Endothelial cell of umbilical vein (primary cell): ENCODE data around the gene KIF26B. TPM values are rescaled to one million over a fixed set of nuclear protein-coding genes. Genes with fewer than 3 reads are reported as not detected.

Experiments used
- BruUV-seq: library from RNA; stranded (reverse); fragments of 400-500 nt; replicated peaks from 2 replicates; lab custom pipeline; 2021; lab: Mats Ljungman, UMichigan
- CTCF ChIA-PET: fragments of 300-600, 350-600 bp; sonication (Branson Sonifier 250); formaldehyde crosslinking; loops from one replicate; lab custom pipeline; 2021; ENCODE audit warnings: antibody characterized with exemption, inconsistent platforms; lab: Charles Lee
- POLR2A ChIA-PET: fragments of 300-600, 350-600 bp; sonication (Branson Sonifier 250); formaldehyde crosslinking; loops from one replicate; lab custom pipeline; 2021; ENCODE audit warnings: antibody characterized with exemption, inconsistent platforms; lab: Charles Lee
- DNase-seq: peaks from one replicate; pipeline ENCODE4 v3.0.0-alpha.2; 2011; ENCODE audit warnings: low read depth, low spot score
- FAIRE-seq: peaks from 2 replicates; lab custom pipeline; 2011; peaks lifted over from hg19 to GRCh38; lab: Jason Lieb, UNC
- H2AFZ ChIP-seq: 2 replicates; pipeline ENCODE4 v1.6.0; 2012; ENCODE audit warnings: low read depth, low read length, control low read depth, inconsistent platforms
- H3K27ac ChIP-seq: 2 replicates; pipeline ENCODE4 v1.5.1; 2011; ENCODE audit warnings: low read depth, mild to moderate bottlenecking, control low read depth, low read length, moderate library complexity; ENCODE audit not compliant: insufficient read depth
- H3K27me3 ChIP-seq, 2 experiments: 2 replicates each; pipeline versions ENCODE4 v1.6.0 to v1.6.1; 2011; ENCODE audit warnings: low read length in 2 of 2, mixed read lengths in 1 of 2; ENCODE audit not compliant: control insufficient read depth in 2 of 2, insufficient read depth in 2 of 2
- H3K36me3 ChIP-seq, 2 experiments: 2 replicates in 1 of 2; 3 replicates in 1 of 2; pipeline ENCODE4 v1.5.1; 2011; ENCODE audit warnings: low read length in 2 of 2, mild to moderate bottlenecking in 1 of 2, moderate library complexity in 1 of 2; ENCODE audit not compliant: control insufficient read depth in 2 of 2, insufficient read depth in 2 of 2; ENCODE audit errors: extremely low read depth in 1 of 2
- H3K4me1 ChIP-seq: 3 replicates; pipeline ENCODE4 v1.5.1; 2011; ENCODE audit warnings: mild to moderate bottlenecking, low read length; ENCODE audit not compliant: control insufficient read depth, insufficient read depth; ENCODE audit errors: extremely low read depth
- H3K4me2 ChIP-seq: 2 replicates; pipeline ENCODE4 v1.6.1; 2011; ENCODE audit warnings: low read length, control low read depth, mixed read lengths; ENCODE audit not compliant: insufficient read depth
- H3K4me3 ChIP-seq, 3 experiments: fragments of 200-600 bp in 1 of 3; sonication (generic), shearing (Covaris generic) in 1 of 3; replicated peaks in 1 of 3; 2 replicates each; pipeline ENCODE4 v1.5.1; 2011 to 2016; ENCODE audit warnings: control low read depth in 3 of 3, low read length in 3 of 3, mild to moderate bottlenecking in 2 of 3, inconsistent platforms in 1 of 3, low read depth in 1 of 3, moderate library complexity in 1 of 3; ENCODE audit not compliant: insufficient read depth in 1 of 3
- H3K79me2 ChIP-seq: 2 replicates; pipeline ENCODE4 v1.6.0; 2012; ENCODE audit warnings: low read length, inconsistent platforms; ENCODE audit not compliant: control insufficient read depth, insufficient read depth
- H3K9ac ChIP-seq: replicated peaks from 2 replicates; pipeline ENCODE3; 2011; ENCODE audit warnings: low read length, control low read depth; ENCODE audit not compliant: insufficient read depth; ENCODE audit errors: extremely low read depth
- H3K9me1 ChIP-seq: replicated peaks from 3 replicates; pipeline ENCODE4 v1.6.0; 2011; ENCODE audit warnings: mild to moderate bottlenecking, low read length; ENCODE audit not compliant: control insufficient read depth, insufficient read depth; ENCODE audit errors: extremely low read depth
- H3K9me3 ChIP-seq: replicated peaks from 2 replicates; pipeline ENCODE4 v1.5.1; 2012; ENCODE audit warnings: low read length, inconsistent platforms; ENCODE audit not compliant: control insufficient read depth, insufficient read depth
- H4K20me1 ChIP-seq: replicated peaks from 2 replicates; pipeline ENCODE3; 2011; ENCODE audit warnings: mild to moderate bottlenecking, low read length; ENCODE audit not compliant: control insufficient read depth, insufficient read depth; ENCODE audit errors: extremely low read depth
- CTCF ChIP-seq, 2 donors: IDR thresholded peaks; 1 replicate in 1 of 2; 2 replicates in 1 of 2; pipeline ENCODE4 v1.5.1; 2011; ENCODE audit warnings: low read length in 2 of 2, mild to moderate bottlenecking in 2 of 2, moderate library complexity in 2 of 2, control low read depth in 1 of 2, inconsistent platforms in 1 of 2, low read depth in 1 of 2; ENCODE audit not compliant: insufficient read depth in 1 of 2; ENCODE audit errors: extremely low read depth in 1 of 2
- EZH2 ChIP-seq: IDR thresholded peaks from 2 replicates; pipeline ENCODE4 v1.6.1; 2012; ENCODE audit warnings: borderline replicate concordance, low read depth, mild to moderate bottlenecking, moderate library complexity, low read length, inconsistent platforms; ENCODE audit not compliant: severe bottlenecking
- FOS ChIP-seq: IDR thresholded peaks from 2 replicates; pipeline ENCODE4 v1.6.1; 2011; ENCODE audit warnings: mild to moderate bottlenecking, low read length, moderate library complexity, borderline replicate concordance; ENCODE audit not compliant: insufficient read depth
- GATA2 ChIP-seq: IDR thresholded peaks from 2 replicates; pipeline ENCODE4 v1.7.0; 2011; ENCODE audit warnings: low read depth, mild to moderate bottlenecking, moderate library complexity, mixed read lengths, low read length; ENCODE audit not compliant: insufficient read length, insufficient read depth
- JUN ChIP-seq: IDR thresholded peaks from 2 replicates; pipeline ENCODE4 v1.6.1; 2011; ENCODE audit warnings: borderline replicate concordance, low read depth; ENCODE audit not compliant: insufficient read length, insufficient read depth
- MYC ChIP-seq: IDR thresholded peaks from one replicate; pipeline ENCODE4 v1.6.1; 2011; ENCODE audit warnings: mild to moderate bottlenecking, low read depth, low read length
- POLR2A ChIP-seq: IDR thresholded peaks from 2 replicates; pipeline ENCODE4 v1.6.1; 2012; ENCODE audit warnings: low read depth, mild to moderate bottlenecking, control low read depth, low read length
- POLR2AphosphoS5 ChIP-seq: IDR thresholded peaks from 2 replicates; pipeline ENCODE4 v1.6.1; 2012; ENCODE audit warnings: low read depth, mild to moderate bottlenecking, control low read depth, low read length, moderate library complexity; ENCODE audit not compliant: insufficient read depth
- dilution Hi-C: fragments of 300-500 bp; cut with MboI; formaldehyde crosslinking; loops from one replicate; pipeline ENCODE4 v1.15.0; 2019; ENCODE audit warnings: low sequenced_read_pairs; ENCODE audit not compliant: extremely low pct_ligation_motif_present
- intact Hi-C: fragments of 100-400 bp; cut with micrococcal nuclease; formaldehyde crosslinking; loops from one replicate; pipeline ENCODE4 v1.10.0; 2022
- polyA plus RNA-seq, 4 experiments: library from polyadenylated mRNA; depleted of rRNA in 3 of 4; stranded (reverse) in 3 of 4; unstranded in 1 of 4; fragments of >200 nt; gene quantifications; 2 replicates each; pipeline versions ENCODE4 v1.2.1 to v1.2.3, GENCODE V29; 2011 to 2012; ENCODE audit warnings: missing spikeins in 1 of 4
- total RNA-seq: library from RNA; stranded (reverse); gene quantifications from 2 replicates; pipeline ENCODE4 v1.2.3, GENCODE V29; 2021
- TF ChIP-seq, protein P1 (sequence below): IDR thresholded peaks from 2 replicates; pipeline ENCODE4 v1.6.1; 2011; ENCODE audit not compliant: insufficient read depth, insufficient read length

The KIF26B gene
- total and polyA plus RNA-seq, 2 donors (not counting 3 experiments of a cell fraction or from before 2014, with no cell fraction given) = 0.04 to 0.49 TPM

- Histone ChIP-seq H3K4me3 (no peak overlapping the region), H3K9me1 (no peaks in the 10 kb centered on the region), H3K4me1 (no peaks in the 10 kb centered on the region), H3K27me3 (no peaks in the 10 kb centered on the region), H3K9me3 (no peaks in the 10 kb centered on the region), H3K27ac (no peak overlapping the region), H2AFZ (no peak overlapping the region), H4K20me1 (no peaks in the 10 kb centered on the region), H3K36me3 (no peaks in the 10 kb centered on the region), H3K9ac (no peak overlapping the region), H3K79me2 (no peaks in the 10 kb centered on the region), H3K4me2 (no peak overlapping the region)
- FAIRE-seq = no peak
- CTCF ChIA-PET = no interaction called here
- no TSS peak for BruUV-seq
- dilution Hi-C loops = no loop called here
- POLR2A ChIA-PET = no interaction called here
- no peak for DNase-seq
- TF ChIP-seq FOS (no peak), POLR2A (no peak), GATA2 (no peak), CTCF (IDR thresholded peaks at IDR 0.05; ENCODE audit: extremely low read depth in 1 of 2, insufficient read depth in 1 of 2, low read depth in 1 of 2, low read length in 2 of 2) (no peak), JUN (no peak), EZH2 (no peak), MYC (no peak), POLR2AphosphoS5 (no peak)
- TF ChIP-seq, protein P1, sequence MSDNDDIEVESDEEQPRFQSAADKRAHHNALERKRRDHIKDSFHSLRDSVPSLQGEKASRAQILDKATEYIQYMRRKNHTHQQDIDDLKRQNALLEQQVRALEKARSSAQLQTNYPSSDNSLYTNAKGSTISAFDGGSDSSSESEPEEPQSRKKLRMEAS = no peak
- intact Hi-C loops = no loop called here
Observed at GRCh38 chr1:245583081-245583480, 428.3 kb downstream of the KIF26B start.
